HG02588 (cell line): ENCODE data around the gene MLPH.
"Not testable (repeated sequence)": the region's sequence is repeated elsewhere in the genome, so short reads cannot be mapped to it uniquely, and the experiment has no call there.

Experiments
- ATAC-seq: cut with Tn5 transposase; IDR thresholded peaks from one replicate; pipeline ENCODE4 v1.9.1; 2021; ENCODE audit warnings: mild to moderate bottlenecking, moderate library complexity; ENCODE audit not compliant: unreplicated experiment

MLPH gene

GRCh38 chr2:237456200-237456843, 30.7 kb upstream of the MLPH start:
- no peak for ATAC-seq

GRCh38 chr2:237457388-237457941, 29.6 kb upstream of the MLPH start:
- no peak for ATAC-seq

GRCh38 chr2:237458519-237458918, 28.5 kb upstream of the MLPH start:
- no peak for ATAC-seq

GRCh38 chr2:237459226-237459625, 27.8 kb upstream of the MLPH start:
- no peak for ATAC-seq

GRCh38 chr2:237459741-237460174, 27.3 kb upstream of the MLPH start:
- no peak for ATAC-seq

- no peak for ATAC-seq
Observed at GRCh38 chr2:237464757-237465391, 22.2 kb upstream of the MLPH start.

GRCh38 chr2:237465515-237466148, 21.4 kb upstream of the MLPH start:
- no peak for ATAC-seq

- no peak for ATAC-seq
Observed at GRCh38 chr2:237466211-237466610, 20.8 kb upstream of the MLPH start.

GRCh38 chr2:237467447-237468179, 19.4 kb upstream of the MLPH start:
- ATAC-seq, result no peak

GRCh38 chr2:237469410-237469809, 17.6 kb upstream of the MLPH start:
- ATAC-seq, result not testable (repeated sequence)

- ATAC-seq, result no peak
Observed at GRCh38 chr2:237469849-237470248, 17.2 kb upstream of the MLPH start.

GRCh38 chr2:237470914-237471313, 16.1 kb upstream of the MLPH start:
- ATAC-seq, result no peak

GRCh38 chr2:237471438-237472186, 15.4 kb upstream of the MLPH start:
- no peak for ATAC-seq

- ATAC-seq, result no peak
Observed at GRCh38 chr2:237472187-237472712, 14.8 kb upstream of the MLPH start.

GRCh38 chr2:237472909-237473877, 13.9 kb upstream of the MLPH start:
- no peak for ATAC-seq

GRCh38 chr2:237473878-237474441, 13.1 kb upstream of the MLPH start:
- ATAC-seq, result no peak

GRCh38 chr2:237474442-237474911, 12.6 kb upstream of the MLPH start:
- no peak for ATAC-seq

GRCh38 chr2:237474931-237475703, 11.9 kb upstream of the MLPH start:
- ATAC-seq, result peak; percentile 82
